ENCODE data around the gene SUPT5H. TPM values are rescaled to one million over a fixed set of nuclear protein-coding genes. Genes with fewer than 3 reads are reported as not detected.

Gene SUPT5H
- total RNA-seq, 1 donor from 2014 or later = 62.2 TPM

DNA sequence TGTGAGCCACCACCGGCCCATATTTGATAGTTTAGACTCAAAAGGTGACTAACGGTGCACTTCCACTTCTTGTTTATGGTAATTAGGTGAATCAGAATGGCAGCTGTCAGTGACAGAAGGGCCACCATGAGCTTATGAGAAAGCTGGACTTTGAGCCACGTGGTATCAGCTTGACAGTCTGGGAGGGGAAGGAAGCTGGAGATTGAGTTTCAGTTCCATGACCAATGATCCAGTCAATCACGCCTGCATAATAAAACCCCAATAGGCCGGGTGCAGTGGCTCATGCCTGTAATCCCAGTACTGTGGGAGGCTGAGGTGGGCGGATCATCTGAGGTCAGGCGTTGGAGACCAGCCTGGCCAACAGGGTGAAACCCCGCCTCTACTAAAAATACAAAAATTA, 79.1 kb downstream of the SUPT5H start:
- no peak for DNase-seq

DNA sequence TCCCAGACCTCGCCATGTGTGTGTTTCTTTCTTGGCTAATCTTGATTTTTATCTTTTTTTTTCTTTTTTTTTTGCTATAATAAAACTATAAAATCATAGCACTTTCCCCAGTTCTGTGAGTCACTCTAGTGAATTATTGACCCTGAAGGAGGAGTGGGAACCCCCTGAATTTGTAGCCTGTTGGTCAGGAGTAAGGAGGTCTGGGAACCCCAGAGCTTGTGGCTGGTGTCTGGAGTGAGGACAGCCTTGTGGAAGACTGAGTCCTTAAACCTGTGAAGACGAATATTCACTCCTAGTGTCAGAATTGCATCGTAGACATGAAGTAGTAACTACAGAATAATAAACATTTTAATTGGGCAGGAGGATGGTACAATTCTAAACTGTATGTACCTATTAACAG, 79.8 kb downstream of the SUPT5H start:
- no peak for DNase-seq

Small RNA genes lying within 50 kb of the gene (small RNA-seq; reads per million reads assigned to genes)
- gene MIR4530 (ENCODE audit: low replicate concordance) = not detected

Other genes with a start within 250 kb of the SUPT5H start
- 4.5 TPM for gene NCCRP1, start 248.6 kb upstream of the SUPT5H start, total RNA-seq
- gene SYCN, start 241.3 kb upstream of the SUPT5H start, total RNA-seq = not detected
- gene IFNL3, start 200.6 kb upstream of the SUPT5H start, total RNA-seq = not detected
- gene IFNL4, start 196.7 kb upstream of the SUPT5H start, total RNA-seq = not detected
- not detected for gene IFNL2, start 177.2 kb upstream of the SUPT5H start, total RNA-seq
- not detected for gene IFNL1, start 149.2 kb upstream of the SUPT5H start, total RNA-seq
- 0.92 TPM for gene LRFN1, start 124.7 kb upstream of the SUPT5H start, total RNA-seq
- gene GMFG, start 109.5 kb upstream of the SUPT5H start, total RNA-seq = 8.2 TPM
- 36.4 TPM for gene SAMD4B, start 103.2 kb upstream of the SUPT5H start, total RNA-seq
- 18.9 TPM for gene PAF1, start 54.5 kb upstream of the SUPT5H start, total RNA-seq
- 15.2 TPM for gene MED29, start 54.2 kb upstream of the SUPT5H start, total RNA-seq
- 24.5 TPM for gene ZFP36, start 38.7 kb upstream of the SUPT5H start, total RNA-seq
- 20.9 TPM for gene PLEKHG2, start 32.9 kb upstream of the SUPT5H start, total RNA-seq
- 106 TPM for gene RPS16, start 9.6 kb upstream of the SUPT5H start, total RNA-seq
- 27.1 TPM for gene TIMM50, start 35.3 kb downstream of the SUPT5H start, total RNA-seq
- gene DLL3, start 53.4 kb downstream of the SUPT5H start, total RNA-seq = not detected
- not detected for gene SELENOV, start 69.6 kb downstream of the SUPT5H start, total RNA-seq
- 5.0 TPM for gene EID2B, start 87.3 kb downstream of the SUPT5H start, total RNA-seq
- gene EID2, start 94.6 kb downstream of the SUPT5H start, total RNA-seq = 15.0 TPM
- not detected for gene LGALS13, start 156.9 kb downstream of the SUPT5H start, total RNA-seq
- gene LGALS16, start 210.3 kb downstream of the SUPT5H start, total RNA-seq = not detected

Data from tongue (tissue), 3 donors.